Mucosa of descending colon (tissue), 3 donors: ENCODE results near the gene SLC47A1. TPM values are rescaled to one million over a fixed set of nuclear protein-coding genes. Genes with fewer than 3 reads are reported as not detected.

Experiments used
- ATAC-seq: fragments of 200-7000 bp; cut with Tn5 transposase; one replicate; pipeline ENCODE4 v1.9.1; 2020; ENCODE audit warnings: mild to moderate bottlenecking, moderate library complexity
- DNase-seq, 3 donors: peaks; one replicate each; pipeline ENCODE4 v3.0.0-alpha.2; 2020
- H3K36me3 ChIP-seq: fragments of 200-600 bp; one replicate; pipeline ENCODE4 v1.8.0; 2021; ENCODE audit warnings: low read depth, mild to moderate bottlenecking
- H3K4me1 ChIP-seq: fragments of 200-600 bp; one replicate; pipeline ENCODE4 v1.8.0; 2021; ENCODE audit warnings: low read depth, mild to moderate bottlenecking
- H3K4me3 ChIP-seq: fragments of 200-600 bp; one replicate; pipeline ENCODE4 v1.8.0; 2021; ENCODE audit warnings: mild to moderate bottlenecking
- H3K9me3 ChIP-seq: fragments of 200-600 bp; one replicate; pipeline ENCODE4 v1.8.0; 2021; ENCODE audit warnings: mild to moderate bottlenecking
- CTCF ChIP-seq: fragments of 200-600 bp; IDR thresholded peaks from one replicate; pipeline ENCODE4 v1.8.0; 2022; ENCODE audit warnings: antibody characterized with exemption, mild to moderate bottlenecking
- intact Hi-C, 2 donors: fragments of 100-400 bp; cut with DNase I in 1 of 2; cut with micrococcal nuclease in 1 of 2; formaldehyde crosslinking; loops; one replicate each; pipeline versions ENCODE4 v1.11.0 to v1.11.1; 2022; cut with DNase I, micrococcal nuclease
- total RNA-seq, 3 donors: library from RNA; stranded (reverse); fragmentation: NEBNext Ultra II Directional in 2 of 3; extraction: Animal tissue kit (Norgen Biotek cat#: 25700) in 2 of 3; gene quantifications; one replicate each; pipeline versions ENCODE4 v1.2.1 to v1.2.4, GENCODE V29; 2021 to 2023
- donor health status: DM: no; HTN: no; CAD: no; lungs with moderate emphysema.
- donor health status: DM: no; HTN: no; CAD: no.
- donor health status: DM: no; HTN: yes; CAD: no.

The SLC47A1 gene
- total RNA-seq, 3 donors from 2014 or later: 1.0 to 2.9 (median 2.3) TPM

- Histone ChIP-seq H3K4me3 (no peak overlapping the region), H3K9me3 (peaks cover 30% of the 10 kb centered on the region), H3K36me3 (no peaks in the 10 kb centered on the region), H3K4me1 (no peaks in the 10 kb centered on the region)
- no peak for DNase-seq
- TF ChIP-seq CTCF: no peak
- intact Hi-C loops: no loop called here
- no peak for ATAC-seq
Measured at GRCh38 chr17:19618015-19618414, 84.4 kb downstream of the SLC47A1 start.

- Histone ChIP-seq H3K36me3 (no peaks in the 10 kb centered on the region), H3K9me3 (peaks cover 30% of the 10 kb centered on the region), H3K4me1 (no peaks in the 10 kb centered on the region), H3K4me3 (no peak overlapping the region)
- ATAC-seq: no peak
- no peak for DNase-seq
- TF ChIP-seq CTCF: no peak
- intact Hi-C loops: no loop called here
Measured at GRCh38 chr17:19619705-19620325, 86.2 kb downstream of the SLC47A1 start.

GRCh38 chr17:19621697-19622096, 88.0 kb downstream of the SLC47A1 start:
- peaks cover 30% of the 10 kb centered on the region for H3K9me3 ChIP-seq
- TF ChIP-seq CTCF: no peak
- intact Hi-C loops: no loop called here
- DNase-seq (no peak), ATAC-seq (no peak)
- H3K4me1 ChIP-seq: no peaks in the 10 kb centered on the region
- no peak overlapping the region for H3K4me3 ChIP-seq
- no peaks in the 10 kb centered on the region for H3K36me3 ChIP-seq

- H3K9me3 ChIP-seq: no peaks in the 10 kb centered on the region
- H3K4me3 ChIP-seq: no peak overlapping the region
- no peaks in the 10 kb centered on the region for H3K4me1 ChIP-seq
- no peak for TF ChIP-seq CTCF
- ATAC-seq (no peak), DNase-seq (no peak)
- intact Hi-C loops: no loop called here
- H3K36me3 ChIP-seq: no peaks in the 10 kb centered on the region
Measured at GRCh38 chr17:19626079-19626478, 92.4 kb downstream of the SLC47A1 start.

Other genes starting within 250 kb of the SLC47A1 start
- 10 to 100 TPM in 2 of 3 donors, 1 to 10 TPM in 1; 5.1 to 11.8 (median 10.7) TPM for gene B9D1, start 171.1 kb upstream of the SLC47A1 start, total RNA-seq
- gene MAPK7, start 155.4 kb upstream of the SLC47A1 start, total RNA-seq: 10 to 100 TPM; 36.9 to 48.6 (median 47.5) TPM
- gene MFAP4, start 146.7 kb upstream of the SLC47A1 start, total RNA-seq: 100 to 1,000 TPM in 1 of 3 donors, 10 to 100 TPM in 2; 19.0 to 127 (median 44.2) TPM
- gene RNF112, start 122.6 kb upstream of the SLC47A1 start, total RNA-seq: 10 to 100 TPM in 1 of 3 donors, 1 to 10 TPM in 2; 2.4 to 13.4 (median 3.4) TPM
- 100 to 1,000 TPM in 1 of 3 donors, 10 to 100 TPM in 2; 93.8 to 129 (median 98.1) TPM for gene ALDH3A2, start 114.9 kb downstream of the SLC47A1 start, total RNA-seq
- under 1 TPM; 0.28 to 0.65 (median 0.38) TPM for gene SLC47A2, start 182.7 kb downstream of the SLC47A1 start, total RNA-seq
- gene ALDH3A1, start 214.4 kb downstream of the SLC47A1 start, total RNA-seq: 1 to 10 TPM in 2 of 3 donors, under 1 TPM in 1; 0.60 to 5.9 (median 3.1) TPM